A549 (cell line): ENCODE results near the gene FGF1. TPM values are rescaled to one million over a fixed set of nuclear protein-coding genes. Genes with fewer than 3 reads are reported as not detected.
A peak's percentile ranks its signal among the peaks of the same experiment; 100 is the strongest.
"Not testable (repeated sequence)": the region's sequence is repeated elsewhere in the genome, so short reads cannot be mapped to it uniquely, and the experiment has no call there.

Source experiments
- ATAC-seq, 2 experiments: fragments of 200-7000 bp in 1 of 2; fragments of >200 bp in 1 of 2; cut with Nextera tagmentation in 1 of 2; cut with Tn5 transposase in 1 of 2; 3 replicates each; pipeline versions ENCODE4 v1.8.0 to v1.9.1; 2018 to 2020; ENCODE audit warnings: mild to moderate bottlenecking in 1 of 2, moderate library complexity in 1 of 2
- CTCF ChIA-PET: fragments of 300-600 bp; sonication (Branson Sonifier 250); formaldehyde crosslinking; extraction: SDS; loops from one replicate; lab custom pipeline; 2021; ENCODE audit warnings: antibody characterized with exemption, inconsistent platforms; lab: Yijun Ruan, JAX
- POLR2A ChIA-PET: fragments of 350-600 bp; formaldehyde crosslinking; extraction: SDS; loops from one replicate; lab custom pipeline; 2021; ENCODE audit warnings: antibody characterized with exemption, inconsistent platforms; lab: Yijun Ruan, JAX
- DNase-seq, 2 experiments: peaks; one replicate each; pipeline versions ENCODE4 v3.0.0 to v3.0.0-alpha.2; 2011 to 2016; ENCODE audit warnings: low read depth in 1 of 2, low spot score in 1 of 2
- FAIRE-seq: peaks from 2 replicates; lab custom pipeline; 2011; peaks lifted over from hg19 to GRCh38; lab: Jason Lieb, UNC
- H3K27ac ChIP-seq, 2 experiments: fragments of >200 bp; sonication (Bioruptor Twin); formaldehyde crosslinking; 3 replicates each; pipeline ENCODE4 v1.5.1; 2016 to 2017
- H3K4me1 ChIP-seq: fragments of >200 bp; sonication (Bioruptor Twin); formaldehyde crosslinking; 3 replicates; pipeline ENCODE4 v1.6.1; 2016
- H3K4me2 ChIP-seq: fragments of >200 bp; sonication (Bioruptor Twin); formaldehyde crosslinking; 3 replicates; pipeline ENCODE4 v1.6.1; 2016
- H3K4me3 ChIP-seq: fragments of >200 bp; sonication (Bioruptor Twin); formaldehyde crosslinking; 3 replicates; pipeline ENCODE4 v1.5.1; 2016
- H3K9me3 ChIP-seq: fragments of >200 bp; sonication (Bioruptor Twin); formaldehyde crosslinking; 3 replicates; pipeline ENCODE4 v1.6.1; 2016
- EHF ChIP-seq: fragments of 250-450 bp; sonication (Bioruptor Pico); IDR thresholded peaks from 2 replicates; pipeline ENCODE4 v1.5.0; 2020; ENCODE audit warnings: mild to moderate bottlenecking
- EHMT2 ChIP-seq: fragments of 200-600 bp; sonication (generic); IDR thresholded peaks from 2 replicates; pipeline ENCODE4 v1.6.1; 2016; ENCODE audit warnings: antibody characterized with exemption, low read depth, mild to moderate bottlenecking, moderate library complexity
- EP300 ChIP-seq, 2 experiments: fragments of >200 bp; sonication (Bioruptor Twin); formaldehyde crosslinking; IDR thresholded peaks; 2 replicates in 1 of 2; 3 replicates in 1 of 2; pipeline ENCODE4 v1.6.1; 2016 to 2017
- JUN ChIP-seq, 2 experiments: fragments of >200 bp; sonication (Bioruptor Twin); formaldehyde crosslinking; IDR thresholded peaks; 2 replicates in 1 of 2; 3 replicates in 1 of 2; pipeline ENCODE4 v1.6.1; 2016 to 2017
- KDM5A ChIP-seq: fragments of 200-600 bp; sonication (generic); IDR thresholded peaks from 2 replicates; pipeline ENCODE4 v1.6.1; 2016; ENCODE audit warnings: antibody characterized with exemption, mild to moderate bottlenecking
- NR3C1 ChIP-seq: fragments of >200 bp; sonication (Bioruptor Twin); formaldehyde crosslinking; IDR thresholded peaks from 3 replicates; pipeline ENCODE4 v1.6.1; 2017
- PHF8 ChIP-seq: fragments of 200-600 bp; sonication (generic); IDR thresholded peaks from 2 replicates; pipeline ENCODE4 v1.6.1; 2016; ENCODE audit warnings: low read depth, mild to moderate bottlenecking, antibody characterized with exemption, moderate library complexity, borderline replicate concordance
- RCOR1 ChIP-seq: fragments of 150-350 bp; IDR thresholded peaks from 2 replicates; pipeline ENCODE4 v1.6.1; 2014; ENCODE audit warnings: antibody characterized with exemption, low read length, low read depth
- ZC3H11A ChIP-seq: fragments of 450-650 bp; IDR thresholded peaks from 2 replicates; pipeline ENCODE4 v1.6.1; 2014; ENCODE audit warnings: antibody characterized with exemption, mild to moderate bottlenecking
- ZFP36 ChIP-seq: fragments of 450-650 bp; IDR thresholded peaks from 2 replicates; pipeline ENCODE4 v1.6.1; 2014; ENCODE audit warnings: borderline replicate concordance; ENCODE audit not compliant: partially characterized antibody
- WGBS: methylation state at CpG from one replicate; pipeline ENCODE4 v1.1.6; 2017; ENCODE audit errors: missing lambda C conversion rate; 5-methylcytosine and 5-hydroxymethylcytosine counted together
- polyA plus RNA-seq, 4 experiments: library from polyadenylated mRNA; depleted of rRNA in 3 of 4; stranded (reverse); fragments of >200 nt; fragmentation: RNase III in 1 of 4; extraction: RNeasy Plus Mini Kit Qiagen cat#74134 plus additional on column Dnase treatment in 1 of 4; gene quantifications; 2 replicates in 3 of 4; 3 replicates in 1 of 4; pipeline ENCODE4 v1.2.3, GENCODE V29; 2011 to 2017
- TF ChIP-seq, protein P1 (sequence below): IDR thresholded peaks from 2 replicates; pipeline ENCODE4 v1.6.1; 2012; ENCODE audit warnings: low read depth, borderline replicate concordance
- TF ChIP-seq, protein P2 (sequence below): IDR thresholded peaks from 2 replicates; pipeline ENCODE4 v1.6.1; 2012
- TF ChIP-seq, protein P3 (sequence below): fragments of 250-450 bp; sonication (Bioruptor Pico); IDR thresholded peaks from 2 replicates; pipeline ENCODE4 v1.5.0; 2021; ENCODE audit warnings: mild to moderate bottlenecking, moderate library complexity, borderline replicate concordance

Gene FGF1
- polyA plus RNA-seq, 2 of the 4 experiments (the other 2 are of a cell fraction), result 0.05 to 0.40 TPM

DNA sequence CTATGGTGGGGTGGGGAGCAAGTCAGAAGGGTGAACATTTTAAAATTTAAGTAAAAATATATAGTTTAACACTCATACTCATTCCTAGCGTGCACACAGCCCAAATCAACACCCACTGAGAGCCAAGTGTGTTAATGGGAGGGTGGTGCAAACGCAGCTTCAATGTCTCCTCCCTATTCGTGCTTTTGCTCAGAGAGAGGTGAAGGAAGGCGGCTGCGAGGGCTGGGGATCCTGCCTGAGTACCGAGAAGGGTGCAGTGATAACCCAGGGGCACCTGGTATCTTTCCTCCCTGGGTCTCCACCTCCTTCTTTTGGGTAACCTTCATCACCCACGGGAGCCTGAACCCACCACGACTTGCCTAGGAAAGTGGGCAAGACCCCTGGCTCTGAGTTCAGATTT, 35.0 kb downstream of the FGF1 start:
- FAIRE-seq (no peak), DNase-seq (no peak), ATAC-seq (no peak)
- WGBS, result 64% methylated on average over 8 of the region's 8 CpGs
- Histone ChIP-seq H3K4me3 (no peak overlapping the region), H3K4me1 (peaks cover 2% of the 10 kb centered on the region; the same call in 1 of the 3 replicates), H3K4me2 (no peak overlapping the region), H3K27ac (no peak overlapping the region), H3K9me3 (no peaks in the 10 kb centered on the region)
- ChIA-PET POLR2A (no interaction called here), CTCF (interaction anchor here (0.5 to 19.3 kb wide), 4 partner anchors 40 to 62 kb away, joined by 4 to 583 read pairs (median 56); partner anchors contain the start of gene FGF1)
- TF ChIP-seq EP300 (IDR thresholded peaks at IDR 0.05) (no peak), RCOR1 (no peak), EHMT2 (no peak), NR3C1 (no peak), ZC3H11A (no peak), EHF (CRISPR knock-in tag) (no peak), PHF8 (no peak)
- TF ChIP-seq, protein P1, sequence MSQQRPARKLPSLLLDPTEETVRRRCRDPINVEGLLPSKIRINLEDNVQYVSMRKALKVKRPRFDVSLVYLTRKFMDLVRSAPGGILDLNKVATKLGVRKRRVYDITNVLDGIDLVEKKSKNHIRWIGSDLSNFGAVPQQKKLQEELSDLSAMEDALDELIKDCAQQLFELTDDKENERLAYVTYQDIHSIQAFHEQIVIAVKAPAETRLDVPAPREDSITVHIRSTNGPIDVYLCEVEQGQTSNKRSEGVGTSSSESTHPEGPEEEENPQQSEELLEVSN, result no peak
- TF ChIP-seq, protein P2, sequence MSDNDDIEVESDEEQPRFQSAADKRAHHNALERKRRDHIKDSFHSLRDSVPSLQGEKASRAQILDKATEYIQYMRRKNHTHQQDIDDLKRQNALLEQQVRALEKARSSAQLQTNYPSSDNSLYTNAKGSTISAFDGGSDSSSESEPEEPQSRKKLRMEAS, result no peak
- TF ChIP-seq, protein P3, sequence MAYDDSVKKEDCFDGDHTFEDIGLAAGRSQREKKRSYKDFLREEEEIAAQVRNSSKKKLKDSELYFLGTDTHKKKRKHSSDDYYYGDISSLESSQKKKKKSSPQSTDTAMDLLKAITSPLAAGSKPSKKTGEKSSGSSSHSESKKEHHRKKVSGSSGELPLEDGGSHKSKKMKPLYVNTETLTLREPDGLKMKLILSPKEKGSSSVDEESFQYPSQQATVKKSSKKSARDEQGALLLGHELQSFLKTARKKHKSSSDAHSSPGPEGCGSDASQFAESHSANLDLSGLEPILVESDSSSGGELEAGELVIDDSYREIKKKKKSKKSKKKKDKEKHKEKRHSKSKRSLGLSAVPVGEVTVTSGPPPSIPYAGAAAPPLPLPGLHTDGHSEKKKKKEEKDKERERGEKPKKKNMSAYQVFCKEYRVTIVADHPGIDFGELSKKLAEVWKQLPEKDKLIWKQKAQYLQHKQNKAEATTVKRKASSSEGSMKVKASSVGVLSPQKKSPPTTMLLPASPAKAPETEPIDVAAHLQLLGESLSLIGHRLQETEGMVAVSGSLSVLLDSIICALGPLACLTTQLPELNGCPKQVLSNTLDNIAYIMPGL (CRISPR knock-in tag), result no peak

DNA sequence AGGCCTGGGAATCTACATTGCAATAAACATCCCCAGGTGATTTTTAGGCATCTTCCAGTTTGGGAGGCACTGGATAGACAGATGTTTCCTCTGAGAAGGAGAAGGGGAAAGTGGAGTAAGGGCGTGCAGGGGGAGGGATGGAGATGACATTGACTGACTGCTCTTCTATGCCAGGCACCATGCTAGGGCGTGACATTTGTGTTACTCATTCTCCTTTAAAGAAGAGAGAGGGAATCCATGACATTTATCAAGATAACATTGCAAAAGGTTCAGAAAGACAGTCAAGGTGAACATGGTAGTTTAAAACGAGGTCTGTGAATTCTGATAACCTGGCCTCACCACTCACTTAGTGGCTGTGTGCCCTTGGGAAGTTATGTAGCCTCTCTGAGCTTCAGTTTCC, 35.8 kb downstream of the FGF1 start:
- Histone ChIP-seq H3K4me3 (no peak overlapping the region), H3K4me2 (no peak overlapping the region), H3K27ac (no peak overlapping the region), H3K9me3 (no peaks in the 10 kb centered on the region), H3K4me1 (peaks cover 7% of the 10 kb centered on the region)
- ATAC-seq (no peak), DNase-seq (no peak), FAIRE-seq (no peak)
- WGBS, result 52% methylated on average over 3 of the region's 3 CpGs
- TF ChIP-seq KDM5A, result no peak
- ChIA-PET POLR2A (no interaction called here), CTCF (interaction anchor here (1.9 to 19.3 kb wide), 3 partner anchors 39 to 63 kb away, joined by 14 to 583 read pairs (median 97); partner anchors contain the start of gene FGF1)

DNA sequence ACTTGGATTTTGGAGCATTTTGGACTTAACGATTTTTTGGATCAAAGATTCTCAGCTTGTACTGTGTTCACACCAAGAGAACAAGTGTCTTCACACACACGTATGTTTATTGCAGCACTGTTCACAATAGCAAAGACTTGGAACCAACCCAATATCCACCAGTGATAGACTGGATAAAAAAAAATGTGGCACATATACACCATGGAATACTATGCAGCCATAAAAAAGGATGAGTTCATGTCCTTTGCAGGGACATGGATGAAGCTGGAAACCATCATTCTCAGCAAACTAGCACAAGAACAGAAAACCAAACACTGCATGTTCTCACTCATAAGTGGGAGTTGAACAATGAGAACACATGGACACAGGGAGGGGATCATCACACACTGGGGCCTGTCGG, 37.8 kb downstream of the FGF1 start:
- POLR2A ChIA-PET, DNase-seq, FAIRE-seq, H3K9me3 ChIP-seq, H3K4me3 ChIP-seq, ATAC-seq, H3K4me2 ChIP-seq, H3K27ac ChIP-seq: not testable (repeated sequence)
- peaks cover 18% of the 10 kb centered on the region for H3K4me1 ChIP-seq
- WGBS, result 84% methylated on average over 2 of the region's 3 CpGs
- CTCF ChIA-PET, result interaction anchor here (6.8 to 19.3 kb wide), 2 partner anchors 37 to 46 kb away, joined by 54 to 583 read pairs; partner anchors contain the start of gene FGF1

DNA sequence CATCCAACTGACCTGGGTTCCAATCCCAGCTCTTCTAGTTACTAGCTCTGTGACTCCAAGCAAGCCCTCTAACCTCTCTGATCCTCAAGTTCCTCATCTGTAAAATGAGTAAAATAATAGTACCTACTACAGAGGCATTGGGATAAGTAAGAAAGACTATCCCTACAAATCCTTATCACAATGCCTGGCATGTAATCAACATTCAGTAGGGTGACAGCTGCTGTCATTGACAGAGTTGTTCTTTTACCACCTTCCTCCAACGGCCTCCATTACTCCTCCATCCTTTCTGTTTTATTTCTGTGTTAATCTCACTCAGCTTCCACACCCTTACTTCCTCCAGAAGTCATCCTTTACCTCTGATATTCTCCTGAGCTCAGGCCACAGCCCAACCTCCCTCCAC, 40.4 kb downstream of the FGF1 start:
- no peaks in the 10 kb centered on the region for H3K9me3 ChIP-seq
- POLR2A ChIA-PET, result interaction anchor here (1.4 kb wide), 1 partner anchor 68 kb away, joined by 3 read pairs; no protein-coding TSS in a partner anchor
- peak overlapping the region; percentile 3 to 77; a peak in 4 of 6 replicates for H3K27ac ChIP-seq
- H3K4me2 ChIP-seq, result peak overlapping the region; percentile 59
- WGBS, result 50% methylated on average over 1 of the region's 1 CpG
- no peak for DNase-seq
- H3K4me3 ChIP-seq, result no peak overlapping the region
- ATAC-seq, result no peak
- H3K4me1 ChIP-seq, result peaks cover 18% of the 10 kb centered on the region
- FAIRE-seq, result no peak
- CTCF ChIA-PET, result interaction anchor here (0.6 to 9.8 kb wide), 12 partner anchors 10 to 243 kb away, joined by 3 to 95 read pairs (median 6); no protein-coding TSS in a partner anchor
- no peak for TF ChIP-seq JUN (IDR thresholded peaks at IDR 0.05)
- TF ChIP-seq ZFP36, result peak; percentile 45
